ENCODE results near the gene NOX3. TPM values are rescaled to one million over a fixed set of nuclear protein-coding genes. Genes with fewer than 3 reads are reported as not detected.

NOX3 gene
- total RNA-seq, 5 donors from 2014 or later (not counting 1 experiment from before 2014, with no cell fraction given) = not detected

GRCh38 chr6:155396605-155397004 lies 59.0 kb downstream of the NOX3 start:
- Histone ChIP-seq H3K27me3 (replicated peaks in 1 of 2; ENCODE audit: control insufficient read depth in 2 of 2, extremely low read depth in 1 of 2, insufficient read depth in 2 of 2, low read length in 1 of 2) (no peaks in the 10 kb centered on the region), H3K4me1 (ENCODE audit: control insufficient read depth in 1 of 2, extremely low read depth in 1 of 2, insufficient read depth in 2 of 2, low read length in 2 of 2) (no peaks in the 10 kb centered on the region), H3K27ac (ENCODE audit: low read length) (no peak overlapping the region), H3K4me3 (ENCODE audit: control insufficient read depth in 1 of 2, extremely low read depth in 1 of 2, low read length in 1 of 2) (no peak overlapping the region), H3K36me3 (ENCODE audit: control insufficient read depth in 2 of 2, extremely low read depth in 1 of 2, insufficient read depth in 1 of 2, low read length in 1 of 2) (no peaks in the 10 kb centered on the region), H3K9me3 (no peaks in the 10 kb centered on the region)
- no peaks in the 10 kb centered on the region for H3K4me1 Mint-ChIP-seq
- H3K4me3 Mint-ChIP-seq = no peak overlapping the region
- no peaks in the 10 kb centered on the region for H3K36me3 Mint-ChIP-seq
- POLR2A ChIA-PET = interaction anchor here in 1 of 2 donors (0.6 kb wide), 1 partner anchor 1536 kb away, joined by 3 read pairs; no protein-coding TSS in a partner anchor
- H3K27ac Mint-ChIP-seq = no peak overlapping the region
- ATAC-seq (replicated peaks in 1 of 4) (no peak), DNase-seq (no peak)
- CTCF ChIA-PET = no interaction called here
- peaks cover 0 to 4% of the 10 kb centered on the region in 2 donors for H3K27me3 Mint-ChIP-seq
- 88% methylated on average over 4 of the region's 5 CpGs for WGBS (ENCODE audit: insufficient coverage)
- no peaks in the 10 kb centered on the region for H3K9me3 Mint-ChIP-seq

GRCh38 chr6:155395339-155395738 lies 60.3 kb downstream of the NOX3 start:
- peaks cover 0 to 7% of the 10 kb centered on the region in 2 donors for H3K27me3 Mint-ChIP-seq
- no peak overlapping the region for H3K4me3 Mint-ChIP-seq
- no peaks in the 10 kb centered on the region for H3K9me3 ChIP-seq
- no peak overlapping the region for H3K27ac ChIP-seq (ENCODE audit: low read length)
- no peaks in the 10 kb centered on the region for H3K4me1 Mint-ChIP-seq
- no peaks in the 10 kb centered on the region for H3K9me3 Mint-ChIP-seq
- H3K27ac Mint-ChIP-seq = no peak overlapping the region
- H3K36me3 ChIP-seq (ENCODE audit: control insufficient read depth in 2 of 2, extremely low read depth in 1 of 2, insufficient read depth in 1 of 2, low read length in 1 of 2) = no peaks in the 10 kb centered on the region
- DNase-seq (no peak), ATAC-seq (replicated peaks in 1 of 4) (no peak)
- H3K27me3 ChIP-seq (replicated peaks in 1 of 2; ENCODE audit: control insufficient read depth in 2 of 2, extremely low read depth in 1 of 2, insufficient read depth in 2 of 2, low read length in 1 of 2) = no peaks in the 10 kb centered on the region
- CTCF ChIA-PET = no interaction called here
- POLR2A ChIA-PET = interaction anchor here in 1 of 2 donors (0.9 kb wide), 1 partner anchor 125 kb away, joined by 3 read pairs; no protein-coding TSS in a partner anchor
- H3K36me3 Mint-ChIP-seq = no peaks in the 10 kb centered on the region
- H3K4me3 ChIP-seq (ENCODE audit: control insufficient read depth in 1 of 2, extremely low read depth in 1 of 2, low read length in 1 of 2) = no peak overlapping the region
- WGBS (ENCODE audit: insufficient coverage) = no CpG with 5 or more reads among the region's 1 CpG
- H3K4me1 ChIP-seq (ENCODE audit: control insufficient read depth in 1 of 2, extremely low read depth in 1 of 2, insufficient read depth in 2 of 2, low read length in 2 of 2) = no peaks in the 10 kb centered on the region

GRCh38 chr6:155389130-155389529 lies 66.5 kb downstream of the NOX3 start:
- 88% methylated on average over 1 of the region's 3 CpGs for WGBS (ENCODE audit: insufficient coverage)
- Histone ChIP-seq H3K27me3 (replicated peaks in 1 of 2; ENCODE audit: control insufficient read depth in 2 of 2, extremely low read depth in 1 of 2, insufficient read depth in 2 of 2, low read length in 1 of 2) (no peaks in the 10 kb centered on the region), H3K9me3 (no peaks in the 10 kb centered on the region), H3K4me1 (ENCODE audit: control insufficient read depth in 1 of 2, extremely low read depth in 1 of 2, insufficient read depth in 2 of 2, low read length in 2 of 2) (no peaks in the 10 kb centered on the region), H3K4me3 (ENCODE audit: control insufficient read depth in 1 of 2, extremely low read depth in 1 of 2, low read length in 1 of 2) (no peak overlapping the region), H3K36me3 (ENCODE audit: control insufficient read depth in 2 of 2, extremely low read depth in 1 of 2, insufficient read depth in 1 of 2, low read length in 1 of 2) (no peaks in the 10 kb centered on the region), H3K27ac (ENCODE audit: low read length) (no peak overlapping the region)
- Mint-ChIP-seq H3K36me3 (no peaks in the 10 kb centered on the region), H3K9me3 (peaks cover 0 to 5% (median 0%) of the 10 kb centered on the region in 3 donors), H3K4me3 (no peak overlapping the region), H3K4me1 (peaks cover 0 to 7% (median 5%) of the 10 kb centered on the region in 3 donors), H3K27me3 (peaks cover 0 to 10% of the 10 kb centered on the region in 2 donors), H3K27ac (no peak overlapping the region)
- POLR2A ChIA-PET = interaction anchor here in 1 of 2 donors (0.6 kb wide), 1 partner anchor 493 kb away, joined by 4 read pairs; no protein-coding TSS in a partner anchor
- CTCF ChIA-PET = interaction anchor here in 1 of 2 donors (0.6 kb wide), 1 partner anchor 123 kb away, joined by 3 read pairs; no protein-coding TSS in a partner anchor
- DNase-seq (no peak), ATAC-seq (replicated peaks in 1 of 4) (no peak)

GRCh38 chr6:155388591-155388990 lies 67.0 kb downstream of the NOX3 start:
- ATAC-seq (replicated peaks in 1 of 4) (no peak), DNase-seq (no peak)
- no peak overlapping the region for H3K4me3 ChIP-seq (ENCODE audit: control insufficient read depth in 1 of 2, extremely low read depth in 1 of 2, low read length in 1 of 2)
- H3K27me3 ChIP-seq (replicated peaks in 1 of 2; ENCODE audit: control insufficient read depth in 2 of 2, extremely low read depth in 1 of 2, insufficient read depth in 2 of 2, low read length in 1 of 2) = no peaks in the 10 kb centered on the region
- no peaks in the 10 kb centered on the region for H3K9me3 ChIP-seq
- H3K27ac ChIP-seq (ENCODE audit: low read length) = no peak overlapping the region
- H3K27ac Mint-ChIP-seq = no peak overlapping the region
- H3K36me3 Mint-ChIP-seq = no peaks in the 10 kb centered on the region
- CTCF ChIA-PET = interaction anchor here in 1 of 2 donors (0.6 kb wide), 1 partner anchor 124 kb away, joined by 3 read pairs; no protein-coding TSS in a partner anchor
- H3K27me3 Mint-ChIP-seq = peaks cover 0 to 8% of the 10 kb centered on the region in 2 donors
- H3K36me3 ChIP-seq (ENCODE audit: control insufficient read depth in 2 of 2, extremely low read depth in 1 of 2, insufficient read depth in 1 of 2, low read length in 1 of 2) = no peaks in the 10 kb centered on the region
- H3K9me3 Mint-ChIP-seq = peaks cover 0 to 5% (median 0%) of the 10 kb centered on the region in 3 donors
- H3K4me1 ChIP-seq (ENCODE audit: control insufficient read depth in 1 of 2, extremely low read depth in 1 of 2, insufficient read depth in 2 of 2, low read length in 2 of 2) = no peaks in the 10 kb centered on the region
- no peak overlapping the region for H3K4me3 Mint-ChIP-seq
- POLR2A ChIA-PET = no interaction called here
- peaks cover 0 to 7% (median 5%) of the 10 kb centered on the region in 3 donors for H3K4me1 Mint-ChIP-seq

GRCh38 chr6:155387481-155387880 lies 68.2 kb downstream of the NOX3 start:
- no peaks in the 10 kb centered on the region for H3K36me3 ChIP-seq (ENCODE audit: control insufficient read depth in 2 of 2, extremely low read depth in 1 of 2, insufficient read depth in 1 of 2, low read length in 1 of 2)
- H3K27ac ChIP-seq (ENCODE audit: low read length) = no peak overlapping the region
- H3K4me1 Mint-ChIP-seq = peaks cover 0 to 7% (median 5%) of the 10 kb centered on the region in 3 donors
- DNase-seq (no peak), ATAC-seq (replicated peaks in 1 of 4) (no peak)
- no peaks in the 10 kb centered on the region for H3K27me3 ChIP-seq (replicated peaks in 1 of 2; ENCODE audit: control insufficient read depth in 2 of 2, extremely low read depth in 1 of 2, insufficient read depth in 2 of 2, low read length in 1 of 2)
- H3K4me3 ChIP-seq (ENCODE audit: control insufficient read depth in 1 of 2, extremely low read depth in 1 of 2, low read length in 1 of 2) = no peak overlapping the region
- no peaks in the 10 kb centered on the region for H3K36me3 Mint-ChIP-seq
- H3K4me1 ChIP-seq (ENCODE audit: control insufficient read depth in 1 of 2, extremely low read depth in 1 of 2, insufficient read depth in 2 of 2, low read length in 2 of 2) = no peaks in the 10 kb centered on the region
- ChIA-PET POLR2A (no interaction called here), CTCF (no interaction called here)
- H3K27ac Mint-ChIP-seq = no peak overlapping the region
- WGBS (ENCODE audit: insufficient coverage) = 50% methylated on average over 1 of the region's 2 CpGs
- H3K9me3 ChIP-seq = no peaks in the 10 kb centered on the region
- peaks cover 0 to 6% of the 10 kb centered on the region in 2 donors for H3K27me3 Mint-ChIP-seq
- peaks cover 0 to 5% (median 0%) of the 10 kb centered on the region in 3 donors for H3K9me3 Mint-ChIP-seq
- no peak overlapping the region for H3K4me3 Mint-ChIP-seq

GRCh38 chr6:155384321-155384952 lies 71.2 kb downstream of the NOX3 start:
- peaks cover 0 to 5% (median 0%) of the 10 kb centered on the region in 3 donors for H3K9me3 Mint-ChIP-seq
- ATAC-seq (replicated peaks in 1 of 4) = no peak
- no peak overlapping the region for H3K4me3 ChIP-seq (ENCODE audit: control insufficient read depth in 1 of 2, extremely low read depth in 1 of 2, low read length in 1 of 2)
- H3K27ac Mint-ChIP-seq = no peak overlapping the region
- CTCF ChIA-PET = no interaction called here
- H3K36me3 ChIP-seq (ENCODE audit: control insufficient read depth in 2 of 2, extremely low read depth in 1 of 2, insufficient read depth in 1 of 2, low read length in 1 of 2) = no peaks in the 10 kb centered on the region
- no CpG with 5 or more reads among the region's 15 CpGs for WGBS (ENCODE audit: insufficient coverage)
- H3K36me3 Mint-ChIP-seq = no peaks in the 10 kb centered on the region
- no peak overlapping the region for H3K4me3 Mint-ChIP-seq
- peaks cover 0 to 3% of the 10 kb centered on the region in 2 donors for H3K27me3 Mint-ChIP-seq
- H3K27ac ChIP-seq (ENCODE audit: low read length) = no peak overlapping the region
- POLR2A ChIA-PET = no interaction called here
- H3K4me1 Mint-ChIP-seq = peaks cover 0 to 7% (median 5%) of the 10 kb centered on the region in 3 donors
- DNase-seq = no peak
- H3K9me3 ChIP-seq = no peaks in the 10 kb centered on the region
- H3K27me3 ChIP-seq (replicated peaks in 1 of 2; ENCODE audit: control insufficient read depth in 2 of 2, extremely low read depth in 1 of 2, insufficient read depth in 2 of 2, low read length in 1 of 2) = no peaks in the 10 kb centered on the region
- H3K4me1 ChIP-seq (ENCODE audit: control insufficient read depth in 1 of 2, extremely low read depth in 1 of 2, insufficient read depth in 2 of 2, low read length in 2 of 2) = no peaks in the 10 kb centered on the region
